Measurements from ENCODE around the gene CAMK2N1.

CAMK2N1 gene

GRCh38 chr1:20442920-20443625, 42.9 kb downstream of the CAMK2N1 start:
- DNase-seq = no peak

GRCh38 chr1:20440785-20441200, 45.2 kb downstream of the CAMK2N1 start:
- no peak for DNase-seq

- DNase-seq = no peak
Observed at GRCh38 chr1:20439282-20439681, 46.7 kb downstream of the CAMK2N1 start.

- no peak for DNase-seq
Observed at GRCh38 chr1:20437640-20438039, 48.4 kb downstream of the CAMK2N1 start.

- no peak for DNase-seq
Observed at GRCh38 chr1:20432891-20433290, 53.1 kb downstream of the CAMK2N1 start.
